ENCODE data around the gene EFNB1. TPM values are rescaled to one million over a fixed set of nuclear protein-coding genes. Genes with fewer than 3 reads are reported as not detected.

The EFNB1 gene
- total RNA-seq, 2 experiments from 2014 or later: 3.1 to 4.2 TPM

DNA sequence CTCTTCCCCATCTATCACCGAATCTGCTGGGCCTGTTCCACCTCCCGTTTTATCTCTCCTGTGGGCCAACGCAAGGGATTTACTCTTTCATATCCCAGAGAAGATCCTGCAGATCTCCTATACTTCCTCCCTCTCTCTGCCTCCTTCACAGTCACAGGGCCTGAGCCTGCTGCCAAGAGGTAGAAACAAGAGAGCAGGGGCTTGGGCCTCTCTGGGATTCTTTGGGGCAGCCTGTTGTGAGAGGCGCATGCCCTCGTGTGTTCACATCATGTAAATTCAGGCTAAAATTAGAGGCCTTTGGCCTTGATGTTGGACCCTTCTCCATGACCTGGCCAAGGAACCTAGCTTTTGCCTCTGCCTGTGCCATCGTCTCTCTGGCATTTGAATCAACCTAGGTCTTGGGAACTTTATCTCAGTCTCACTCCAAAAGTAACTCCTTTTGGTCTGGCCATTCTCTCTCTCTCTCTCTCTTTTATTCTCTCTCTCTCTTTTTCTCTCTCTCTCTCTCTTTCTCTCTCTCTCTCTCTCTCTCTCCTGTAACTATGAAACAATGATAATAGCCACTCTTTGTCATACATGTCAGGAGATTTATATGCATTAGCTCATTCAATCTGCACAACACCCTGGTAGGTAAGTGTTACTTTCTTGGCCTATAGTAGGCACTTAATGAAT lies 20.0 kb upstream of the EFNB1 start:
- TF ChIP-seq, protein P1, sequence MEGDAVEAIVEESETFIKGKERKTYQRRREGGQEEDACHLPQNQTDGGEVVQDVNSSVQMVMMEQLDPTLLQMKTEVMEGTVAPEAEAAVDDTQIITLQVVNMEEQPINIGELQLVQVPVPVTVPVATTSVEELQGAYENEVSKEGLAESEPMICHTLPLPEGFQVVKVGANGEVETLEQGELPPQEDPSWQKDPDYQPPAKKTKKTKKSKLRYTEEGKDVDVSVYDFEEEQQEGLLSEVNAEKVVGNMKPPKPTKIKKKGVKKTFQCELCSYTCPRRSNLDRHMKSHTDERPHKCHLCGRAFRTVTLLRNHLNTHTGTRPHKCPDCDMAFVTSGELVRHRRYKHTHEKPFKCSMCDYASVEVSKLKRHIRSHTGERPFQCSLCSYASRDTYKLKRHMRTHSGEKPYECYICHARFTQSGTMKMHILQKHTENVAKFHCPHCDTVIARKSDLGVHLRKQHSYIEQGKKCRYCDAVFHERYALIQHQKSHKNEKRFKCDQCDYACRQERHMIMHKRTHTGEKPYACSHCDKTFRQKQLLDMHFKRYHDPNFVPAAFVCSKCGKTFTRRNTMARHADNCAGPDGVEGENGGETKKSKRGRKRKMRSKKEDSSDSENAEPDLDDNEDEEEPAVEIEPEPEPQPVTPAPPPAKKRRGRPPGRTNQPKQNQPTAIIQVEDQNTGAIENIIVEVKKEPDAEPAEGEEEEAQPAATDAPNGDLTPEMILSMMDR (IDR thresholded peaks at IDR 0.05): no peak
- no peak for ATAC-seq
- no peak for DNase-seq
- ChIA-PET POLR2A (no interaction called here), CTCF (interaction anchor here (1.2 to 2.7 kb wide), 3 partner anchors 76 to 612 kb away, joined by 3 to 7 read pairs (median 7); no protein-coding TSS in a partner anchor)
- no peaks in the 10 kb centered on the region for H3K36me3 Mint-ChIP-seq (ENCODE audit: low read depth)
- H3K4me3 Mint-ChIP-seq: no peak overlapping the region
- H3K27me3 Mint-ChIP-seq: no peaks in the 10 kb centered on the region
- no peak overlapping the region for H3K27ac Mint-ChIP-seq
- H3K4me1 Mint-ChIP-seq (ENCODE audit: low read depth): no peaks in the 10 kb centered on the region
- intact Hi-C loops (cut with micrococcal nuclease): loop anchor here (10.0 kb wide), 1 partner anchor 74 kb away; no protein-coding TSS in a partner anchor
- no peaks in the 10 kb centered on the region for H3K9me3 Mint-ChIP-seq

DNA sequence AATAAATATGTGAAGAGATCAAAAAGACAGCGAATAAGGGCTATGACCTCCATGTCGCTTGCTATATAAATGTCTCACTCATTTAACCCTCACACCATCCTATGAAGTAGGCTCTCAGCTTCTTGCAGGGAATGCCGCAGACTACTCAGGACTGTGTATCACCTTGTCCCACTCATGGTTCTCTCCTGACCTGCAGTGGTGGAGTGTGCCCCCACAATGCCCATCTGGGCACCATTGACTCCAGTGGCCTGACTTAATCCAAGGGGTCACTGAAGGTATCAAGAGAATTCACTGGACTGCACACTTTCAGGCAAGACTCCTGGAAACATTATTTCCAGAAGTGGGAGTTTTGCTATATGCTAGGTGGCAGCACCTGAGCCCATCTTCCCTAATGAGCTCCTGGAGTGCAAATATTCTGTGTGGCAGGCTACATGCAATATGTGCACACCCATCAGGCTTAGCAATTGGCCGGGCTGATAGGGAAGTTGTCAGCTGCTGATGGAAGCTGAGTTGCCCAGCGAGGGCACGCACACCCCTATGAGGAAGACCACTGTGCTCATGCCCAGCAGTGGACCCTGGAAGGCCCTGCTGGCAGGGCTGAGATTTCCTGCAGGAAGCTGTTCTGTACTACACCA lies 8.2 kb upstream of the EFNB1 start:
- ChIA-PET CTCF (interaction anchor here (1.0 kb wide), 1 partner anchor 402 kb away, joined by 3 read pairs; no protein-coding TSS in a partner anchor), POLR2A (no interaction called here)
- Mint-ChIP-seq H3K4me3 (no peak overlapping the region), H3K4me1 (ENCODE audit: low read depth) (peaks cover 2% of the 10 kb centered on the region), H3K27me3 (no peaks in the 10 kb centered on the region), H3K9me3 (no peaks in the 10 kb centered on the region), H3K36me3 (ENCODE audit: low read depth) (no peaks in the 10 kb centered on the region), H3K27ac (no peak overlapping the region)
- no peak for ATAC-seq
- intact Hi-C loops (cut with micrococcal nuclease): loop anchor here (10.0 kb wide), 1 partner anchor 464 kb away; no protein-coding TSS in a partner anchor
- DNase-seq: no peak
- TF ChIP-seq, protein P1 (IDR thresholded peaks at IDR 0.05): no peak

- Mint-ChIP-seq H3K27me3 (no peaks in the 10 kb centered on the region), H3K4me3 (no peak overlapping the region)
- no peak for DNase-seq
Measured at GRCh38 chrX:68821616-68822015, 7.2 kb upstream of the EFNB1 start.

DNA sequence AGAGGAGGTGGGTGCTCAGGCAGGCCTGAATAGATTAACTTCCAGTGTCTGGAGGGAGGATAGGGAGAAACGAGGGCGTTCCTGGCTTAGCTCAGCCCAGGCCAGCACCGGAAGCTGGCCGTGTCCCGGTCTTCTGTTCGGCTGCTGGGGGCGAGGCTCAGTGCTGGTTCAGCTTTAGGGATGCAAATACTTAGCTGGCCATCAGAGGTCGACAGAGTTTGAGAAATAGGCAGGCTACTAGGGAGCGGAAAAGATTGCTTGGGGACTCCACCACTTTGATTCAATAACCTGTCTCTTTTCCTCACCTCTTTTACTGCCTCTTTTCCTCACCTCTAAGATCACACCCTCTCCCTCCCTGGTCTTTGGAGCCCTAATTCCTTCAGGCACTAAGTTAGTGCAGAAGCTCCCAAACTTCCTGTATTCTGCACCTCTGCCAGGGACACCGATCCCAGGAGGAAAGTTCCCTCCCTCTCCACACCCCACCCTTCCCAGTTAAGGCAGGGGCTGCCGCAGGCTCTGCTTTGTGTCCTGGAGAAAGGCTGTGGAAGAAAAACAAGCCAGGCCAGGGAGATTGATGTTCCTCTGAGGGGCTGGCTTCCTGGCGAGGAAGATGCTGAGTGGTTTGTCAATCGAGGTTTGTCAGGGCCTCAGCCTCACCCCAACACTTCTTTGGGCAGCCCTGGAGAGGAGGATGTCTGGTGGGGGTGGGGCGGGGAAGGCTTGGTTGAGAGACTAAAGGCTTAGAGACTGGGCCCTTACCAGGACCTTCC lies 6.0 kb upstream of the EFNB1 start:
- Mint-ChIP-seq H3K36me3 (ENCODE audit: low read depth) (no peaks in the 10 kb centered on the region), H3K27me3 (no peaks in the 10 kb centered on the region), H3K9me3 (no peaks in the 10 kb centered on the region), H3K4me1 (ENCODE audit: low read depth) (peaks cover 4% of the 10 kb centered on the region), H3K27ac (no peak overlapping the region), H3K4me3 (no peak overlapping the region)
- CTCF ChIA-PET: interaction anchor here (0.8 to 1.1 kb wide), 2 partner anchors 399 to 400 kb away, joined by 3 to 7 read pairs; no protein-coding TSS in a partner anchor
- peak; percentile 39 for DNase-seq
- POLR2A ChIA-PET: no interaction called here
- intact Hi-C loops (cut with micrococcal nuclease): loop anchor here (10.0 kb wide), 1 partner anchor 462 kb away; no protein-coding TSS in a partner anchor
- TF ChIP-seq, protein P1 (IDR thresholded peaks at IDR 0.05): peak; percentile 20
- ATAC-seq: peak; percentile 80

More at GRCh38 chrX:68821616-68822015, 7.2 kb upstream of the EFNB1 start:
- ATAC-seq: no peak
- no peaks in the 10 kb centered on the region for H3K9me3 Mint-ChIP-seq
- ChIA-PET POLR2A (no interaction called here), CTCF (no interaction called here)
- TF ChIP-seq, protein P1 (IDR thresholded peaks at IDR 0.05): no peak
- H3K27ac Mint-ChIP-seq: no peak overlapping the region
- intact Hi-C loops (cut with micrococcal nuclease): loop anchor here (10.0 kb wide), 1 partner anchor 463 kb away; no protein-coding TSS in a partner anchor
- H3K4me1 Mint-ChIP-seq (ENCODE audit: low read depth): peaks cover 3% of the 10 kb centered on the region
- H3K36me3 Mint-ChIP-seq (ENCODE audit: low read depth): no peaks in the 10 kb centered on the region
